ENCODE results near the gene SH3RF2.

- TF ChIP-seq CTCF (conservative IDR thresholded peaks at IDR 0.05; ENCODE audit: low read length): no peak
- no peak for TF ChIP-seq EZH2phosphoT487 (IDR thresholded peaks at IDR 0.05; ENCODE audit: borderline replicate concordance, low read depth, low read length)
Observed at GRCh38 chr5:146076028-146076427, 139.7 kb downstream of the SH3RF2 start.

Data from OCI-LY7 (cell line).